Omental fat pad (tissue), 4 donors: ENCODE data around the gene EIF1AY. TPM values are rescaled to one million over a fixed set of nuclear protein-coding genes. Genes with fewer than 3 reads are reported as not detected.

ENCODE experiments used
- ATAC-seq: fragments of 150-250 bp; one replicate; pipeline ENCODE4 v1.9.1; 2016; ENCODE audit warnings: mild to moderate bottlenecking, moderate library complexity; ENCODE audit not compliant: low FRiP score
- DNase-seq: peaks from one replicate; pipeline ENCODE4 v3.0.0-alpha.2; 2019; ENCODE audit warnings: low spot score
- CTCF ChIP-seq, 3 donors: fragments of 450-650 bp; IDR thresholded peaks; one replicate each; pipeline ENCODE4 v1.5.1; 2016 to 2017; ENCODE audit warnings: antibody characterized with exemption in 3 of 3, mild to moderate bottlenecking in 3 of 3, moderate library complexity in 2 of 3
- total RNA-seq, 4 donors: library from RNA; depleted of rRNA; stranded (reverse); fragments of >200 nt; gene quantifications; one replicate each; pipeline ENCODE4 v1.1.0, GENCODE V29; 2016

The EIF1AY gene
- total RNA-seq = 10 to 100 TPM in 2 of 4 donors, not detected in 2; 15.6 to 30.6 TPM

GRCh38 chrY:20575531-20576121, at the start of gene EIF1AY:
Gene EIF1AY (plus strand): TSS chrY:20575776. CDS start chrY:20575872, 96 bp downstream.
- no peak for ATAC-seq
- TF ChIP-seq CTCF (IDR thresholded peaks at IDR 0.05) = no peak
- DNase-seq = no peak

GRCh38 chrY:20528435-20528834, 47.1 kb upstream of the EIF1AY start:
- no peak for TF ChIP-seq CTCF (IDR thresholded peaks at IDR 0.05)
- DNase-seq = no peak
- ATAC-seq = no peak

- ATAC-seq (no peak), DNase-seq (no peak)
- TF ChIP-seq CTCF (IDR thresholded peaks at IDR 0.05) = no peak
Observed at GRCh38 chrY:20538186-20538585, 37.4 kb upstream of the EIF1AY start.

GRCh38 chrY:20538933-20539332, 36.6 kb upstream of the EIF1AY start:
- no peak for TF ChIP-seq CTCF (IDR thresholded peaks at IDR 0.05)
- ATAC-seq (no peak), DNase-seq (no peak)

GRCh38 chrY:20544451-20544960, 31.1 kb upstream of the EIF1AY start:
- ATAC-seq = no peak
- no peak for DNase-seq
- no peak for TF ChIP-seq CTCF (IDR thresholded peaks at IDR 0.05)

GRCh38 chrY:20546071-20546470, 29.5 kb upstream of the EIF1AY start:
- no peak for ATAC-seq
- TF ChIP-seq CTCF (IDR thresholded peaks at IDR 0.05) = no peak
- no peak for DNase-seq

GRCh38 chrY:20549289-20549688, 26.3 kb upstream of the EIF1AY start:
- DNase-seq (no peak), ATAC-seq (no peak)
- no peak for TF ChIP-seq CTCF (IDR thresholded peaks at IDR 0.05)
